ENCODE measurements around the gene CD209. TPM values are rescaled to one million over a fixed set of nuclear protein-coding genes. Genes with fewer than 3 reads are reported as not detected.

CD209 gene
- total and polyA plus RNA-seq, 2 of the 8 experiments (the other 6 are each of a cell fraction or from before 2014, with no cell fraction given), result 0.05 to 0.22 TPM

GRCh38 chr19:7744871-7745650 lies 2.3 kb downstream of the CD209 start:
- H3K4me2 ChIP-seq (ENCODE audit: insufficient read depth in 1 of 2, low read depth in 2 of 2, low read length in 2 of 2), result no peak overlapping the region
- H3K79me1 ChIP-seq (ENCODE audit: low read depth, low read length), result no peaks in the 10 kb centered on the region
- H3K4me3 ChIP-seq (ENCODE audit: extremely low read depth in 1 of 4, insufficient read depth in 2 of 4, low read depth in 3 of 4, low read length in 4 of 4), result no peak overlapping the region
- H3K23me2 ChIP-seq (ENCODE audit: low read depth, low read length), result no peaks in the 10 kb centered on the region
- no peak overlapping the region for H3K27ac ChIP-seq (ENCODE audit: low read depth, low read length)
- H3K9ac ChIP-seq (replicated peaks in 1 of 4; ENCODE audit: extremely low read depth in 1 of 4, low read depth in 3 of 4, low read length in 3 of 4), result no peak overlapping the region
- H3K18ac ChIP-seq (ENCODE audit: extremely low read depth, low read length), result no peak overlapping the region
- H3K9me3 ChIP-seq (ENCODE audit: insufficient read depth in 2 of 2, low read depth in 1 of 2, low read length in 1 of 2), result peaks cover 0 to under 1% of the 10 kb centered on the region in 2 experiments; a peak in 1 of 4 replicates
- H4K5ac ChIP-seq (ENCODE audit: insufficient read length, low read depth, low read length), result no peak overlapping the region
- H2BK20ac ChIP-seq (ENCODE audit: low read length), result no peak overlapping the region
- no peak overlapping the region for H4K8ac ChIP-seq (ENCODE audit: extremely low read depth, insufficient read depth, low read length)
- ChIA-PET POLR2A (ENCODE audit: partially characterized antibody) (no interaction called here), CTCF (ENCODE audit: partially characterized antibody) (no interaction called here)
- no peaks in the 10 kb centered on the region for H3K36me3 ChIP-seq (ENCODE audit: control insufficient read depth in 2 of 4, insufficient read depth in 4 of 4, low read length in 3 of 4)
- no peak overlapping the region for H3K23ac ChIP-seq (ENCODE audit: insufficient read length)
- H2BK15ac ChIP-seq (ENCODE audit: low read length), result no peak overlapping the region
- WGBS, 2 experiments (ENCODE audit: extremely low coverage in 1 of 2, insufficient coverage in 1 of 2, insufficient read length in 1 of 2, insufficient replicate concordance in 2 of 2, low coverage in 1 of 2, low lambda C conversion rate in 2 of 2, missing lambda C conversion rate in 1 of 2), result 93% methylated on average over 12 of the region's 12 CpGs; no CpG with 5 or more reads in 1 of the 2 experiments
- peaks cover 3 to 15% (median 8%) of the 10 kb centered on the region in 4 experiments; a peak in 6 of 7 replicates for H3K4me1 ChIP-seq (replicated peaks in 1 of 4; ENCODE audit: control insufficient read depth in 3 of 4, insufficient read depth in 4 of 4, low read length in 3 of 4)
- H4K20me1 ChIP-seq (replicated peaks in 1 of 2; ENCODE audit: control insufficient read depth in 1 of 2, insufficient read depth in 2 of 2, low read length in 2 of 2), result no peaks in the 10 kb centered on the region
- H2BK12ac ChIP-seq (ENCODE audit: low read depth, low read length), result 0 out of 2 replicates have a peak overlapping the region, but pooled peaks have one; percentile 53
- no peak overlapping the region; the same call in 1 of the 2 replicates for H2BK5ac ChIP-seq (ENCODE audit: low read depth, low read length)
- 0 out of 2 replicates have a peak overlapping the region, but pooled peaks have one; percentile 9 for H2AK5ac ChIP-seq (ENCODE audit: low read depth, low read length)
- H2BK120ac ChIP-seq (replicated peaks; ENCODE audit: low read depth, low read length), result no peak overlapping the region
- no peak overlapping the region for H4K91ac ChIP-seq (replicated peaks; ENCODE audit: insufficient read length, low read length)
- H3K27me3 ChIP-seq (replicated peaks in 1 of 4; ENCODE audit: control insufficient read depth in 3 of 4, extremely low read depth in 1 of 4, insufficient read depth in 3 of 4, low read length in 3 of 4), result peaks cover 0 to 2% (median 0%) of the 10 kb centered on the region in 4 experiments; a peak in 1 of 7 replicates
- DNase-seq (ENCODE audit: low read depth in 1 of 2, low spot score in 2 of 2) (no peak), FAIRE-seq (no peak)
- H2AFZ ChIP-seq (ENCODE audit: low read length), result no peak overlapping the region
- H3K4ac ChIP-seq (replicated peaks; ENCODE audit: insufficient read length, low read depth, low read length), result no peak overlapping the region
- H3K79me2 ChIP-seq (ENCODE audit: control insufficient read depth in 1 of 2, insufficient read depth in 2 of 2, low read length in 2 of 2), result no peaks in the 10 kb centered on the region
- H3K14ac ChIP-seq (ENCODE audit: insufficient read length), result no peak overlapping the region
- no peak overlapping the region for H3K56ac ChIP-seq (replicated peaks; ENCODE audit: insufficient read length, low read depth, low read length)
- TF ChIP-seq SIRT6 (IDR thresholded peaks at IDR 0.05; ENCODE audit: low read length) (no peak), CBX8 (IDR thresholded peaks at IDR 0.05; ENCODE audit: borderline replicate concordance, low read depth, low read length) (no peak), NRF1 (IDR thresholded peaks at IDR 0.05; ENCODE audit: low read depth, low read length) (no peak), POLR2AphosphoS5 (IDR thresholded peaks at IDR 0.05; ENCODE audit: low read depth, low read length) (no peak), SAP30 (IDR thresholded peaks at IDR 0.05; ENCODE audit: insufficient read depth, insufficient replicate concordance, low read length) (no peak), TBP (IDR thresholded peaks at IDR 0.05; ENCODE audit: low read depth, low read length) (no peak), KDM1A (IDR thresholded peaks at IDR 0.05; ENCODE audit: borderline replicate concordance, low read length) (no peak)

Measured in H1 (cell line).